ENCODE data around the gene GBF1. TPM values are rescaled to one million over a fixed set of nuclear protein-coding genes. Genes with fewer than 3 reads are reported as not detected.
"Not testable (repeated sequence)": the region's sequence is repeated elsewhere in the genome, so short reads cannot be mapped to it uniquely, and the experiment has no call there.

GBF1 gene
- total RNA-seq, 2 experiments from 2014 or later: 28.8 to 30.9 TPM

DNA sequence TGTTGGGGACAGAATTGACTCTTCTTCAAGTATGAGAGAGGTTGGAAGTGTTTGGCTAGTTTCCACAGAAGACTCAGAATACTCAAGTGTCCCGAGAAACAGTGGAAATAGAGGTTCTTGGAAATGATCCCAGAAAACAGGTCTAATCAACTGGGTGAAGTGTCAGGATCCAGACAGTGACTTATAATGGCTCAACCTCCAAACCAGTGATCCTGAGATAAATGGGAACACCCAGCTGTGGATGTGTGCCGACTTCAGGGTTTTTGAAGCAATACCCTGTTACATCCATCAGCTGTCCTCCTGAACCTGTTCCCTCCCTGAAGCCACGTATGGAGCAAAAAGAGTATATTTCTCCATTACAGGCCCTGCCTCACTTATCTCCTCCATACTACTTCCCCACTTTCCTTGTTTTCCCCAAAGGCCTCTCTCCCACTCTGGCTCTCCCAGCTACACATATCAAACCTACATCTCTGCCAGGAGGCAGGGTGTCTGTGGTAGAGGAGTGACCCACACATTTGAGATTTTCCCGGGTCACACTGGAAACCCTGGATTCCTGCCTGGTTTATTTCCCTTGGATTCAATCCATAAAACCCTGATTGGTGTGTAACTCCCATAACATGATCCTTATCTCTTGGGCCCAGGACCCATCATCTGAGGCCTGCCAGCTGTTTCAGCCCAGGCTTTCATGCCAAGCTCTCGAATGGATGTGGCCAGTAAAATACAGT is 36.9 kb upstream of the GBF1 start:
- Histone ChIP-seq H3K36me3 (ENCODE audit: insufficient read depth, low read length) (no peaks in the 10 kb centered on the region), H3K27ac (ENCODE audit: low read depth in 1 of 2, low read length in 2 of 2) (no peak overlapping the region), H3K9me3 (ENCODE audit: control insufficient read depth in 1 of 2, insufficient read depth in 1 of 2, low read length in 2 of 2) (peaks cover 10% of the 10 kb centered on the region in 2 experiments), H3K4me1 (ENCODE audit: insufficient read depth, low read length) (no peaks in the 10 kb centered on the region), H3K27me3 (ENCODE audit: control insufficient read depth in 1 of 2, insufficient read depth in 2 of 2, low read length in 2 of 2) (no peaks in the 10 kb centered on the region), H3K4me3 (ENCODE audit: low read length) (no peak overlapping the region)
- TF ChIP-seq, protein P1, sequence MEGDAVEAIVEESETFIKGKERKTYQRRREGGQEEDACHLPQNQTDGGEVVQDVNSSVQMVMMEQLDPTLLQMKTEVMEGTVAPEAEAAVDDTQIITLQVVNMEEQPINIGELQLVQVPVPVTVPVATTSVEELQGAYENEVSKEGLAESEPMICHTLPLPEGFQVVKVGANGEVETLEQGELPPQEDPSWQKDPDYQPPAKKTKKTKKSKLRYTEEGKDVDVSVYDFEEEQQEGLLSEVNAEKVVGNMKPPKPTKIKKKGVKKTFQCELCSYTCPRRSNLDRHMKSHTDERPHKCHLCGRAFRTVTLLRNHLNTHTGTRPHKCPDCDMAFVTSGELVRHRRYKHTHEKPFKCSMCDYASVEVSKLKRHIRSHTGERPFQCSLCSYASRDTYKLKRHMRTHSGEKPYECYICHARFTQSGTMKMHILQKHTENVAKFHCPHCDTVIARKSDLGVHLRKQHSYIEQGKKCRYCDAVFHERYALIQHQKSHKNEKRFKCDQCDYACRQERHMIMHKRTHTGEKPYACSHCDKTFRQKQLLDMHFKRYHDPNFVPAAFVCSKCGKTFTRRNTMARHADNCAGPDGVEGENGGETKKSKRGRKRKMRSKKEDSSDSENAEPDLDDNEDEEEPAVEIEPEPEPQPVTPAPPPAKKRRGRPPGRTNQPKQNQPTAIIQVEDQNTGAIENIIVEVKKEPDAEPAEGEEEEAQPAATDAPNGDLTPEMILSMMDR (IDR thresholded peaks at IDR 0.05): no peak
- ChIA-PET CTCF (no interaction called here), POLR2A (no interaction called here)
- ATAC-seq (ENCODE audit: poor library complexity): no peak
- Mint-ChIP-seq H3K27ac (no peak overlapping the region), H3K4me3 (no peak overlapping the region), H3K4me1 (ENCODE audit: low read depth) (no peaks in the 10 kb centered on the region), H3K27me3 (no peaks in the 10 kb centered on the region), H3K9me3 (peaks cover 2% of the 10 kb centered on the region), H3K36me3 (ENCODE audit: low read depth) (no peaks in the 10 kb centered on the region)
- no peak for DNase-seq
- intact Hi-C loops (cut with DNase I, micrococcal nuclease): no loop called here

DNA sequence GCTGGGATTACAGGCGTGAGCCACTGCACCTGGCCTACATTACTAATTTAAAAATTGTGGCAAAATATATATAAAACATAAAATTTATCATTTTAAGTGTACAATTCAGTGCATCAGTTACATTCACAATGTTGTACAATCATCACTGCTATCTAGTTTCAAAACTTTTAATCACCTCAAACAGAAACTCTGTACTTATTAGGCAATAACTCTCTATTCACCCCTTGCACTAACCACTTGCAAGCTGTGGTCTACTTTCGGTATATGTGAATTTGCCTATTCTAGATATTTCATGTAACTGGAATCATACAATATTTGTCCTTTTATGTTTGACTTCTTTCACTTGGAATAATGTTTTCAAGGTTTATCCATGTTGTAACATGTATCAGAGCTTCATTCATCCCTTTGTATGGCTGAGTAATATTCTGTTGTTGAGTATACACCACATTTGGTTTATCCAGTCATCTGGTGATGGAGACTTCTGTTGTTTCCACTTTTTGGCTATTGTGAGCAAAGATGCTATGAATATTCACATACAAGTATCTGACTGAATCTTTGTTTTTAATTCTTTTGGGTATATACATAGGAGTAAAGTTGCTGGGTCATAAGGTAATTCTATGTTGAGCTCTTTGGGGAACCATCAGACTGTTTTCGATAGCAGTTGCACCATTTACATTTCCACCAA is 33.6 kb upstream of the GBF1 start:
- ATAC-seq (ENCODE audit: poor library complexity) (no peak), DNase-seq (no peak)
- Histone ChIP-seq H3K9me3 (ENCODE audit: control insufficient read depth in 1 of 2, insufficient read depth in 1 of 2, low read length in 2 of 2) (no peaks in the 10 kb centered on the region), H3K27me3 (ENCODE audit: control insufficient read depth in 1 of 2, insufficient read depth in 2 of 2, low read length in 2 of 2) (no peaks in the 10 kb centered on the region), H3K4me3 (ENCODE audit: low read length) (no peak overlapping the region), H3K36me3 (ENCODE audit: insufficient read depth, low read length) (no peaks in the 10 kb centered on the region), H3K27ac (ENCODE audit: low read depth in 1 of 2, low read length in 2 of 2) (no peak overlapping the region), H3K4me1 (ENCODE audit: insufficient read depth, low read length) (no peaks in the 10 kb centered on the region)
- CTCF ChIA-PET: interaction anchor here (1.0 kb wide), 1 partner anchor 140 kb away, joined by 4 read pairs; no protein-coding TSS in a partner anchor
- no peaks in the 10 kb centered on the region for H3K4me1 Mint-ChIP-seq (ENCODE audit: low read depth)
- TF ChIP-seq, protein P1 (IDR thresholded peaks at IDR 0.05): no peak
- no peaks in the 10 kb centered on the region for H3K9me3 Mint-ChIP-seq
- H3K4me3 Mint-ChIP-seq: no peak overlapping the region
- no peak overlapping the region for H3K27ac Mint-ChIP-seq
- H3K36me3 Mint-ChIP-seq (ENCODE audit: low read depth): no peaks in the 10 kb centered on the region
- POLR2A ChIA-PET: no interaction called here
- H3K27me3 Mint-ChIP-seq: no peaks in the 10 kb centered on the region
- intact Hi-C loops (cut with DNase I, micrococcal nuclease): no loop called here

DNA sequence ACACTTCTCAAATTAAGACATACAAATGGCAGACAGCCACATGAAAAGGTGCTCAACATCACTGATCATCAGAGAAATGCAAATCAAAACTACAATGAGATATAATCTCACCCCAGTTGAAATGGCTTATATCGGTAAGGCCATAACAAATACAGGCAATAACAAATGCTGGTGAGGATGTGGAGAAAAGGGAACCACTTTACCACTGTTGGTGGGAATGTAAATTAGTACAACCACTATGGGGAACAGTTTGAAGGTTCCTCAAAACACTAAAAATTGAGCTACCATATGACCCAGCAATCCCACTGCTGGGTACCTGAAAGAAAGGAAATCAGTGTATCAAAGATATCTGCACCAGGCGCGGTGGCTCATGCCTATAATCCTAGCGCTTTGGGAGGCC is 31.7 kb upstream of the GBF1 start:
- H3K36me3 Mint-ChIP-seq (ENCODE audit: low read depth); H3K9me3 ChIP-seq (ENCODE audit: control insufficient read depth in 1 of 2, insufficient read depth in 1 of 2, low read length in 2 of 2); H3K27me3 ChIP-seq (ENCODE audit: control insufficient read depth in 1 of 2, insufficient read depth in 2 of 2, low read length in 2 of 2); H3K4me1 ChIP-seq (ENCODE audit: insufficient read depth, low read length); DNase-seq; H3K27ac ChIP-seq (ENCODE audit: low read depth in 1 of 2, low read length in 2 of 2); H3K4me3 Mint-ChIP-seq; H3K4me1 Mint-ChIP-seq (ENCODE audit: low read depth); H3K4me3 ChIP-seq (ENCODE audit: low read length); intact Hi-C loops (cut with DNase I, micrococcal nuclease); ATAC-seq (ENCODE audit: poor library complexity); CTCF ChIA-PET; H3K9me3 Mint-ChIP-seq; H3K27ac Mint-ChIP-seq; H3K36me3 ChIP-seq (ENCODE audit: insufficient read depth, low read length); H3K27me3 Mint-ChIP-seq: not testable (repeated sequence)
- POLR2A ChIA-PET: interaction anchor here (0.6 kb wide), 1 partner anchor 614 kb away, joined by 4 read pairs; no protein-coding TSS in a partner anchor
